Gastroesophageal sphincter (tissue), 3 donors: Measurements from ENCODE around the gene DYRK1B.

Experiments used
- EP300 ChIP-seq: sonication (generic); formaldehyde crosslinking; IDR thresholded peaks from one replicate; pipeline ENCODE4 v1.6.1; 2017; ENCODE audit warnings: antibody characterized with exemption, mild to moderate bottlenecking
- POLR2A ChIP-seq, 2 donors: fragments of 450-650 bp; IDR thresholded peaks; one replicate each; pipeline ENCODE4 v1.6.1; 2017; ENCODE audit warnings: antibody characterized with exemption in 2 of 2, mild to moderate bottlenecking in 2 of 2, moderate library complexity in 1 of 2
- POLR2AphosphoS5 ChIP-seq: sonication (generic); formaldehyde crosslinking; IDR thresholded peaks from one replicate; pipeline ENCODE4 v1.6.1; 2017; ENCODE audit warnings: antibody characterized with exemption
- TF ChIP-seq, protein P1 (sequence below), 4 experiments: fragments of 200-600 bp in 2 of 4; fragments of 450-650 bp in 2 of 4; sonication (generic) in 1 of 4; IDR thresholded peaks; one replicate each; pipeline ENCODE4 v1.5.1; 2017 to 2019; ENCODE audit warnings: antibody characterized with exemption in 4 of 4, mild to moderate bottlenecking in 2 of 4, moderate library complexity in 2 of 4

DNA sequence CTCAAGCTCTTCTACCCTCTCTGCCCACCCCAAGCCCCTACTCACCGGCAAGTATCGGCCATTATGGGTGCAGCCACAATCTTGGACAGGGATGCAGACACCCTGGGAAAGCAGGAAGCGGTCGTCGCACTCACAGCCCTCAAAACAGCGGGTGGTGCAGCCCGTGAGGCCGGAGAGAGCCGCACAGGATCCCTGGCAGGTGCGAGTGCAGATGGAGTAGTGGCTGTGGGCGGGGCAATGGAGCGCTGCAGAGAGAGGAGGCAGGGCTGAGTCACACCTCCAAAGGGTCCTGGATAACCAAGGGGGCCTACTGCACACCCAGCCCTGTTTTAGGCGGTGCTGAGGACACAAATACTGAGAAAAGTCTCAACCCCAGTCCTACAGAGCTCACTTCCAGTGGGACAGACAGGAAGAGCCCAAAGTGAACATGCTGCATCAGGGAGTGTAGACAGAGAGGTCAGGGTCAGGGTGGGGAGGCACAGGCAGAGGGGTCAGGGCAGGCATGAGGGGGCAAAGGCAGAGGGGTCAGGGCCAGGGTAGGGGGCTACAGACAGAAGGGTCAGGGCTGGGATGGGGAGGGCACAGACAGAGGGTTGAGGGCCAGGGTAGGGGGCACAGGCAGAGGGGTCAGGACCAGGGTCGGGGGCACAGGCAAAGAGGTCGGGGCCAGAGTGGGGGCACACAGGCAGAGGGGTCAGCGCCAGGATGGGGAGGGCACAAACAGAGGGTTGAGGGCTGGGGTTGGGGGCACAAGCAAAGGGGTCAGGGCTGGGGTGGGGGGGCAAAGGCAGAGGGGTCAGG lies 36.4 kb upstream of the DYRK1B start:
- TF ChIP-seq, protein P1, sequence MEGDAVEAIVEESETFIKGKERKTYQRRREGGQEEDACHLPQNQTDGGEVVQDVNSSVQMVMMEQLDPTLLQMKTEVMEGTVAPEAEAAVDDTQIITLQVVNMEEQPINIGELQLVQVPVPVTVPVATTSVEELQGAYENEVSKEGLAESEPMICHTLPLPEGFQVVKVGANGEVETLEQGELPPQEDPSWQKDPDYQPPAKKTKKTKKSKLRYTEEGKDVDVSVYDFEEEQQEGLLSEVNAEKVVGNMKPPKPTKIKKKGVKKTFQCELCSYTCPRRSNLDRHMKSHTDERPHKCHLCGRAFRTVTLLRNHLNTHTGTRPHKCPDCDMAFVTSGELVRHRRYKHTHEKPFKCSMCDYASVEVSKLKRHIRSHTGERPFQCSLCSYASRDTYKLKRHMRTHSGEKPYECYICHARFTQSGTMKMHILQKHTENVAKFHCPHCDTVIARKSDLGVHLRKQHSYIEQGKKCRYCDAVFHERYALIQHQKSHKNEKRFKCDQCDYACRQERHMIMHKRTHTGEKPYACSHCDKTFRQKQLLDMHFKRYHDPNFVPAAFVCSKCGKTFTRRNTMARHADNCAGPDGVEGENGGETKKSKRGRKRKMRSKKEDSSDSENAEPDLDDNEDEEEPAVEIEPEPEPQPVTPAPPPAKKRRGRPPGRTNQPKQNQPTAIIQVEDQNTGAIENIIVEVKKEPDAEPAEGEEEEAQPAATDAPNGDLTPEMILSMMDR (IDR thresholded peaks at IDR 0.05), result no peak
- TF ChIP-seq POLR2AphosphoS5 (no peak), POLR2A (IDR thresholded peaks at IDR 0.05) (no peak), EP300 (no peak)
